MV-4-11 (cell line): Measurements from ENCODE around the gene ALDH9A1.
"Not testable (repeated sequence)": the region's sequence is repeated elsewhere in the genome, so short reads cannot be mapped to it uniquely, and the experiment has no call there.

Source experiments
- DNase-seq: peaks from one replicate; lab custom pipeline; 2025; lab: John Stamatoyannopoulos, UW

ALDH9A1 gene

GRCh38 chr1:165697881-165698760, at the start of gene ALDH9A1:
Gene ALDH9A1 (minus strand): TSS chr1:165698562. CDS start chr1:165698558, 4 bp downstream.
- DNase-seq, result peak; percentile 94

DNA sequence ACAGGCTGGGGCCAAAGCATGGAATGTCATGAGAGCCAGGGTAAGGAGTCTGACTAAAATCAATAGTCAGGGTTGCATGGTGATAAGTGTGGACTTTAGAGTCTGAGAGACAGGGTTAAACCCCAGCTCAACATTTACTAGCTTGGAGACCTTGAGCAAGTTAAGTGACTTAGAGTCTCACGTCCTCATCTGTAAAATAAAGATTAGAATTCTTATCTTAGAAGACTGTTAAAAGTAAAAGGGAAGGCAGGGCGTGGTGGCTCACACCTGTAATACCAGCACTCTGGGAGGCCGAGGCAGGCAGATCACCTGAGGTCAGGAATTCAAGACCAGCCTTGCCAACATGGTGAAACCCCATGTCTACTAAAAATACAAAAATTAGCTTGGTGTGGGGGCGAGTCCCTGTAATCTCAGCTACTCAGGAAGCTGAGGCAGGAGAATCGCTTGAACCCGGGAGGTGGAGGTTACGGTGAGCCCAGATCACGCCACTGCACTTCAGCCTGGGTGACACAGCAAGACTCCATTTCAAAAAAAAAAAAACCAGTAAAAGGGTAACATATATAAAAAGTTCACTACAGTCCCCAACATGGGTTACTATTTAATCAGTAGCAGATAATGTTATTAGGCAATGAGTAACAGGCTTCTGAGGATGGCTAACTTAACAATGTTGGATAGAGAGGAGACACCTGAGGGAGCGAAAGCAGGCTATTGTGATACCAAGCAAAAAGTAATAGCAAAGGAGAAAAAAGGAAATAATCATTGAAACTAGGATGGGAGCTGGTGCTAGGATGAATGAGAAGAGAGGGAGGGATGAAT, 49.5 kb upstream of the ALDH9A1 start:
- DNase-seq, result no peak

DNA sequence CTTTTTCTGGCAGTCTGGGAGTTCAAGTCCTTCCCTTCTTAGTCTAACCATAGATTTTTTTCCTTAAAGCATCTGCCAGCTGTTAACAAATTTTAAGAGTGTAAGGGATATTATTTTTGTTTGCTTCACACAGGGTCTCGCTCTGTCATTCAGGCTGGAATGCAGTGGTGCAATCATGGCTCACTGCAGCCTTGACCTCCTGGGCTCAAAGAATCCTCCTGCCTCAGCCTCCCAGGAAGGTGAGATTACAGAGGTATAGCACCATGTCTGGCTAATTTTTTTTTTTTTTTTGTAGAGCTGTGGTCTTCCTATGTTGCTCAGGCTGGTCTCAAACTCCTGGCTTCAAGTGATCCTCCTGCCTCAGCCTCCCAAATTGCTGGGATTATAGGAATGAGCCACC, 46.6 kb upstream of the ALDH9A1 start:
- not testable (repeated sequence) for DNase-seq

- DNase-seq, result no peak
Observed at GRCh38 chr1:165742194-165742593, 43.8 kb upstream of the ALDH9A1 start.

GRCh38 chr1:165738794-165739193, 40.4 kb upstream of the ALDH9A1 start:
- no peak for DNase-seq

DNA sequence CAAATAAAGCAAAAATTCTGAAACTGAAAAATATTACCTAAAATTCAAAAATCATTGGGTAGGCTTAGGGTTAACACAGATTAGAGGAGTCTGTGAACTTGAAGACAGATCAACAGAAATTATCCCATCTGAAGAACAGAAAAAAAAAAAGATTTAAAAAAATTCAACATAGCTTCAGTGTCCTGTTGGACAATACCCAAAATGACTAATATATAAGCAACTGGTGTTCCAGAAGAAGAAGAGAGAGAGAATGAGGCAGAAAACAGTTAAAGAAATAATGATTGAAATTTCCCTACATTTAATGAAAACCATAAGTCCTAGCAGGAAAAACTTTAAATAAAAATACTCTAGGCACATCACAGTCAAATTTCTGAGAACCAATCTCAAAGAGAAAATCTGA, 38.8 kb upstream of the ALDH9A1 start:
- DNase-seq, result no peak

GRCh38 chr1:165734906-165735305, 36.5 kb upstream of the ALDH9A1 start:
- peak; percentile 30 for DNase-seq

- no peak for DNase-seq
Observed at GRCh38 chr1:165726841-165727240, 28.5 kb upstream of the ALDH9A1 start.

- no peak for DNase-seq
Observed at GRCh38 chr1:165726169-165726568, 27.8 kb upstream of the ALDH9A1 start.

DNA sequence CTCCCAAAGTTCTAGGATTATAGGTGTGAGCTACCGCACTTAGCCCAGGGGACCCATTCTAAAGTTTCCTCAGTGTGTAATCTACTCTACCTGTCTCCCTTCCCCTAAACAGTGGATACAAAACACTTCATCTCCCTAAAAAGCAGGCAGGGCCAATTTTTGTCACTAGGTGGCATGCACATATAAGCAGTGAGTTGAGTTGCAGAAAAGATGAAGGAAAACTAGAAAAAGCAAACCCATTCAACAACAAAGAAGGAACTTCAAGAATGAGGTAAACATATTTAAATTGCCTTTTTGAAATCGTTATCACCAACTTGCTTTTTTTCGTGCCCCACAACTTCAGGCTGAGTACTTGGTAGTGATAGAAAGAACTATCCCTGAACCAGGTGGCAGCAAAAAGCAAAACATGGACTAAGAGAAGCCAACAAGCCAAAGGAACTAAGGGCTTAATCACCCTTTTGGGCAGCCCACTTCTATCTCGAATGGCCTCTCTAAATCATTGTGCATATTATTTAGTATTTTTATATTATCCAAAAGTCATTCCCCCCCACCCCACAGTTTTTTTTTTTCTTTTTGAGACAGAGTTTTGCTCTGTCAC, 19.7 kb upstream of the ALDH9A1 start:
- DNase-seq, result peak; percentile 61

DNA sequence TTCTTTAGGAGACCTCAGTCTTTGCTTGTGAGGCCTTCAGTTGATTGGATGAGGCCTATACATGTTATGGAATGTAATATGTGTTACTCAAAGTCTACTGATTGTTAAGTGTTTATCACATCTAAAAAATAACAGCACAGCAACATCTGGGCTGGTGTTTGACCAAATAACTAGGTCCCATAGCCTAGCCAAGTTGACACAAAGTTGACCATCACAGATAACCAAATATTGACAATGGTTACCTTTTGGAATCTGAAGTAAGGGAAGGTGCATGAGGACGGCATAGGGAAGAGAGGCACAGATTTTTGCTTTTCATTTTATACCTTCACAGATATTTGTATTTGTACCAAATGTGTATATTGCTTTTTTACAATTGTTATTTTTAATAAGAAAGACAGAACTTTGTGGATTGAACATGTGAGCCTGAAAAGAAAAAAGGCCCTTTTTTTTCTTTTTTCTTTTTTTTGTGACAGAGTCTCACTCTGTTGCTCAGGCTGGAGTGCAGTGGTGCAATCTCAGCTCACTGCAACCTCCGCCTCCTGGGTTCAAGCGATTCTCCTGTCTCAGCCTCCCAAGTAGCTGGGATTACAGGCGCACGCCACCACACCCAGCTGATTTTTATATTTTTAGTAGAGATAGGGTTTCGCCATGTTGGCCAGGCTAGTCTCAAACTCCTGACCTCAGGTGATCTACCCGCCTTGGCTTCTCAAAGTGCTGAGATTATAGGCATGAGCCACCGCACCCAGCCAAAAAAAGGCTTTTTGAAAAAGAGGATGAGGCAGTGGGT, 18.1 kb upstream of the ALDH9A1 start:
- not testable (repeated sequence) for DNase-seq

DNA sequence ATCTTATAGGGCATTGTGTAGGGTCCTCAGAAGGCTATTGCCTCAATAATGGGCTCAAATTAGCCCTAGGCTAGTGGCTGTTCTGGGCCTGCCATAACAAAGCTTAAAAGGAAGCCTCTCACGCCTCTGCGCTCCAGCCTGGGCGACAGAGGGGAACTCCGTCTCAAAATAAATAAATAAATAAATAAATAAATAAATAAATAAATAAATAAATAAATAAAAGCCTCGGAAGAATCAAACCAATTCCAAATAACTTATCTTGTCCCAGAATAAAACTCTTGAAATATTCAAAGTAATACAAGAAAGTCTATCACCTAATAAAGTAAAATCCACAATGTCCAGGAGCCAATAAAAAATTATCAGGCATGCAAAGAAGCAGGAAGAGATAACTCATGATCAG, 14.4 kb upstream of the ALDH9A1 start:
- no peak for DNase-seq

DNA sequence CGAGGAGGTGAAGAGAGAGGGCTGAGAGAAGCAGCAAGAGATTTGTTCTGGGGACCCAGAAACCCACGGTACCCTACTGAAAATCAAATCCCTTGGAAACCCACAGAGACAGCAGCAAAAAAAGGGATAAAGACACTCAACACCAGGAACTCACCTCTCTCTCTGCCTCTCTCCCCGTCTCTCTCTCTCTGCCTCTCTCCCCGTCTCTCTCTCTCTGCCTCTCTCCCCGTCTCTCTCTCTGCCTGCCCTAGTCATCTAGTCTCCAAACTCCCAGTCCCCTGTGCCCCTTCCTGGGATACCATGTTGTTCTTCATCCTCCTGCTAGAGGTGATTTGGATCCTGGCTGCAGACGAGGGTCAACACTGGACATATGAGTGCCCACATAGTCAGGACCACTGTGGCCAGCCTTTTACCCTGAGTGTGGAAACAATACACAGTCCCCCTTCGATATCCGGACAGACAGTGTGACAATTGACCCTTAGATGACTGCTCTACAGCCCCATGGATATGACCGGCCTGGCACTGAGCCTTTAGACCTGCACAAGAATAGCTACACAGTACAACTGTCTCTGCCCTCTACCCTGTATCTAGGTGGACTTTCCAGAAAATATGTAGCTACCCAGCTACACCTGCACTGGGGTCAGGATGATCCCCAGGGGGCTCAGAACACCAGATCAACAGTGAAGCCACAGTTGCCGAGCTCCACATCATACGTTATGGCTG, 9.8 kb upstream of the ALDH9A1 start:
- DNase-seq, result no peak

- no peak for DNase-seq
Observed at GRCh38 chr1:165703648-165704047, 5.3 kb upstream of the ALDH9A1 start.

- peak; percentile 3 for DNase-seq
Observed at GRCh38 chr1:165701922-165702321, 3.6 kb upstream of the ALDH9A1 start.

DNA sequence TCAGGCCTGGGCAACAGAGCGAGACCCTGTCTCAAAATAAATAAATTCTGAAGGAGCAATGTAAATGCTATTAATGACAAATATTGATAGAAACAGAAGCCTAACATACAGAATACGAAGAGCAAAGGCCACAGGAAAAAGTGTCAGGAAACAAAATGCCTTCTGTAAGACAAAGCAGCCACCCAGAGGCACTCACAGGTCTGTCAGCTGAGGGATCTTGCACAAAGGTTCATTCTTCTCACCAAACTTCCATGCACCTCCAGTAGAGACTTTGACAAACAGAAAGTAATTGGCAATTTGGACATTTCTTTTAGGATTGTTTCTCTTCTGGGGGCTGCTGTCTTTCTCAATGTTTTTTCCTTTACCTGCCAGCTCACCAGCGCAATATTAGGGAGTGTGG, 1.2 kb upstream of the ALDH9A1 start:
- DNase-seq, result no peak

DNA sequence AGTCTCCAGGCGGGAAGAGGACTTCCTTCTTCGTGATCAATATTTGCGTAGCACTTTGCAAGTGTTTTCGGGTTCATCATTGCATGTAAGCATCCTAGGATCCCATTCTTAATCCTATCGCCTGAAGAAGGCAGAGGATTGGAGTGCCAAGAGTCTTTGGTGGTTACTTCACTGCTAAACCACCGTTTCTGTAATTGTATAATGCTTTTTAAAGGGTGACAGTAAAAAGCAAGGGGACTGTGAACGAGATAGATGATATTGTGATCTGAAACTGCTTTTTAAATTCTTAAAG, 345 bp upstream of the ALDH9A1 start:
- no peak for DNase-seq

GRCh38 chr1:165697491-165697880, 876 bp downstream of the ALDH9A1 start:
- no peak for DNase-seq

DNA sequence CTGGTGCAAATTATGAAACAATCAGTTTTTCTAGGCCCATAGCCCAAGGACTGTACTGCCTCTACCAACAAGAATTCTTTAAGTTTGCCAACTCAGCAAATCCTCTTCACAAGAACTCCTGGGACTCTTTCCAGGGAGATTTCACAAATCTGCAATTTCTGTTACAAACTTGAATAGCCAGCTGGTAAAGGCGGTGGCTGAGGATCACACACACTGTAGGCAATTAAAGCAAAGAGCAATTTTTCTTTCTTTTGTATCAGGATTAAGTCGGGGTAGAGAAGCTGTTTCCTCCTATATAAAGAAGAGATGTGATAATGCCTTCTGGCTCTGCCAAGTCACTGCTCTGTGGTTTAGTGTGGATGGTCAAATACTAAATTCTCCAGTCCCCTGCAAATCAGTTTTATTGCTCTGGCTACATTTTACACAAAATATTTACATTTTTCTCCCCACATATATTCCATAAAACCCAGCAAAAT, 1.7 kb downstream of the ALDH9A1 start:
- DNase-seq, result peak; percentile 17

GRCh38 chr1:165695031-165695430, 3.3 kb downstream of the ALDH9A1 start:
- DNase-seq, result peak; percentile 46

GRCh38 chr1:165688046-165688445, 10.3 kb downstream of the ALDH9A1 start:
- no peak for DNase-seq
